Measurements from ENCODE around the gene GTF3C1.
"Not testable (repeated sequence)": the region's sequence is repeated elsewhere in the genome, so short reads cannot be mapped to it uniquely, and the experiment has no call there.

Gene GTF3C1, protein sequence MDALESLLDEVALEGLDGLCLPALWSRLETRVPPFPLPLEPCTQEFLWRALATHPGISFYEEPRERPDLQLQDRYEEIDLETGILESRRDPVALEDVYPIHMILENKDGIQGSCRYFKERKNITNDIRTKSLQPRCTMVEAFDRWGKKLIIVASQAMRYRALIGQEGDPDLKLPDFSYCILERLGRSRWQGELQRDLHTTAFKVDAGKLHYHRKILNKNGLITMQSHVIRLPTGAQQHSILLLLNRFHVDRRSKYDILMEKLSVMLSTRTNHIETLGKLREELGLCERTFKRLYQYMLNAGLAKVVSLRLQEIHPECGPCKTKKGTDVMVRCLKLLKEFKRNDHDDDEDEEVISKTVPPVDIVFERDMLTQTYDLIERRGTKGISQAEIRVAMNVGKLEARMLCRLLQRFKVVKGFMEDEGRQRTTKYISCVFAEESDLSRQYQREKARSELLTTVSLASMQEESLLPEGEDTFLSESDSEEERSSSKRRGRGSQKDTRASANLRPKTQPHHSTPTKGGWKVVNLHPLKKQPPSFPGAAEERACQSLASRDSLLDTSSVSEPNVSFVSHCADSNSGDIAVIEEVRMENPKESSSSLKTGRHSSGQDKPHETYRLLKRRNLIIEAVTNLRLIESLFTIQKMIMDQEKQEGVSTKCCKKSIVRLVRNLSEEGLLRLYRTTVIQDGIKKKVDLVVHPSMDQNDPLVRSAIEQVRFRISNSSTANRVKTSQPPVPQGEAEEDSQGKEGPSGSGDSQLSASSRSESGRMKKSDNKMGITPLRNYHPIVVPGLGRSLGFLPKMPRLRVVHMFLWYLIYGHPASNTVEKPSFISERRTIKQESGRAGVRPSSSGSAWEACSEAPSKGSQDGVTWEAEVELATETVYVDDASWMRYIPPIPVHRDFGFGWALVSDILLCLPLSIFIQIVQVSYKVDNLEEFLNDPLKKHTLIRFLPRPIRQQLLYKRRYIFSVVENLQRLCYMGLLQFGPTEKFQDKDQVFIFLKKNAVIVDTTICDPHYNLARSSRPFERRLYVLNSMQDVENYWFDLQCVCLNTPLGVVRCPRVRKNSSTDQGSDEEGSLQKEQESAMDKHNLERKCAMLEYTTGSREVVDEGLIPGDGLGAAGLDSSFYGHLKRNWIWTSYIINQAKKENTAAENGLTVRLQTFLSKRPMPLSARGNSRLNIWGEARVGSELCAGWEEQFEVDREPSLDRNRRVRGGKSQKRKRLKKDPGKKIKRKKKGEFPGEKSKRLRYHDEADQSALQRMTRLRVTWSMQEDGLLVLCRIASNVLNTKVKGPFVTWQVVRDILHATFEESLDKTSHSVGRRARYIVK (N-terminal part only)
- 160 to 162 reads per million in 2 donors for total RNA-seq

DNA sequence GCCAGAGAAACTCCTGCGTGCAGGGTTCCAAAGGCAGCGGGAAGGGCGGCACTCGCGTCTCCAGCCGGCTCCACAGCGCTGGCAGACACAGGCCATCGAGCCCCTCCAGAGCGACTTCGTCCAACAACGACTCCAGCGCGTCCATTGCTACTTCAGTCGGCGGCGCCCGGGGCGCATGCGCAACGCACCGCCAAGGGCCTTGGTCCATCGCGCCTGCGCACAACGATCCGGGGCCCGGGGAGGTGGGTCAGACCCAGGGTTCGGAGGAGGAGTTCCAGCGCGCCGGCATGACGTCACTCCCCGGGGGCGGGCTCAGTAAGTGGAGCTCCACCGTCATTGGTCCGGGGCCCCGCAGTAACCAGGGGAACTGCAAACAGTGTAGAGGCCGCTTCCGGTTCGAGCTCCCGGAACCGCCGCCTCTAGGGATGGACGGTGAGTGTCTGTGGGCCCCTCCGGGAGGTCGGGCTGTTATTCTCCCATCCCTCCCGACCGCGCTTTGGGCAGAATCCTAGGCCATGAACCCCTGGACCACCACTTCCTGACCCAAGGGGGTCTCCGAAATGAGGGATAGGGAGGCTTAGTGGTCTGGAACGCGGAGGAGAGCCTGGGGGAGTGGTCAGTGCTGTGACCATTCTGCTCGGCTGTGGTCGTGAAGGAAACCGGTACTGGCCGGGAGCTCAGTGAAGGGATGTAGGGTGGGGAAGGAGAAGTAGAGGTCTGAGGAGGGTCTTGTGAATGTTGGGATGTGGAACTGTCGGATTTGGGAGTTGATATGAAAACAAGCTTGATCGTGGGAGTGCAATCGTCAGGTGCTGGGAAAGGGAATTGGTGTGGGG, at the start of gene GTF3C1, which contains the start of gene KATNIP:
Gene GTF3C1, minus strand, starts transcription at position 168 of the 836 bp plus-strand sequence. Its CDS starts 23 bp downstream, at position 145.
Gene KATNIP, plus strand, starts transcription at position 399 of the 836 bp plus-strand sequence. Its CDS starts 27 bp downstream, at position 426.
- peak; percentile 100 for DNase-seq

DNA sequence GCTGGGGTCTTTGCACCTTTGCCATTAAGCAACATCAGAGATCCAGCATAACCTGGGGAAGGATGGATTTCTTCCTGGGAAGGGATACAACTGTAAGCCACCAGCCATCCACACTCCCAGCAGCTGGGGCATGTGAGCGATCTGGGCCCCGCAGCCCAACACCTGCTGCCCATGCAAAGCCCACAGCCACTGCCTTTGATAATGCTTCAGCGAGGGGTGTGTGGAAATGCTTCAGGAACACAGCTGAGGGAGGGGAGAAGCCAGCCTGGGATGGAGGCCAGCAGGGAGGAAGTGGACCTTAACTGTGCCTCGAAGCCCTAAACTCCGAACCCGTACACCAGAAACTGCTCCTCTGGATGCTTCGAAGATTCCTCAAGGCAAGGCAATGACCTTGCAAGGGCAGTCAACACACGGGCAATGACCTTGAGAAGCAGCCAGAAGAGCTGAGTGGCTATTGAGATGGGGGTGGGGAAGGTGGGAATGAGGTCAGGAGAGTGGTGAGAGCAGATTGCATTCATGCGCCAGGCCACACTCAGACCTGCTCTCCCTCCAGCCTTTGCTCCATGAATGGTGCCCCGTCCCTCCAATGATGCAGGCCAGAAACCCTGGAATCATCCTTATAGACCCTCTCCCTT, 49.3 kb upstream of the GTF3C1 start:
- DNase-seq, result no peak

- no peak for DNase-seq
Measured at GRCh38 chr16:27598220-27598619, 48.5 kb upstream of the GTF3C1 start.

- DNase-seq, result no peak
Measured at GRCh38 chr16:27597361-27597760, 47.6 kb upstream of the GTF3C1 start.

- no peak for DNase-seq
Measured at GRCh38 chr16:27596411-27596810, 46.7 kb upstream of the GTF3C1 start.

- no peak for DNase-seq
Measured at GRCh38 chr16:27595993-27596392, 46.3 kb upstream of the GTF3C1 start.

DNA sequence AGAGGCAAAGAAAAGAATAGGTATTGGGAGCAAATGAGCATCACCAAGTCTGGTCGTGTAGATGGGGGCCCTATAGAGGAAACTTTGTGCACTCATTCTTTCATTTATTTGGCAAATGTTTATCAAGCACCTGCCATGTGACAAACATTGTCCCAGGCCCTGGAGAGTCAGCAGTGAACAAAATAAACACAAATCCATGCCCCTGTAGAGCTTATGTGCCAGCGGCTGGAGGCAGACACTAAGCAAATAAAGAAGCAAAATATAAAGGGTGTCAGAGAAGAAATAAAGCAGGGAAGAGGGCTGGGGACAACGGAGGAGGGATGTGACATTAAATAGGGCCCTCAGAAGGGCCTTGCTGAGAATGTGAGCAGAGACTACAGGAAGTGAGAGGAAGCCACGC, 45.8 kb upstream of the GTF3C1 start:
- DNase-seq, result no peak

- no peak for DNase-seq
Measured at GRCh38 chr16:27591837-27592236, 42.1 kb upstream of the GTF3C1 start.

- DNase-seq, result no peak
Measured at GRCh38 chr16:27588057-27588456, 38.3 kb upstream of the GTF3C1 start.

GRCh38 chr16:27586711-27587110, 37.0 kb upstream of the GTF3C1 start:
- no peak for DNase-seq

- no peak for DNase-seq
Measured at GRCh38 chr16:27585200-27585599, 35.5 kb upstream of the GTF3C1 start.

- no peak for DNase-seq
Measured at GRCh38 chr16:27583634-27584033, 33.9 kb upstream of the GTF3C1 start.

DNA sequence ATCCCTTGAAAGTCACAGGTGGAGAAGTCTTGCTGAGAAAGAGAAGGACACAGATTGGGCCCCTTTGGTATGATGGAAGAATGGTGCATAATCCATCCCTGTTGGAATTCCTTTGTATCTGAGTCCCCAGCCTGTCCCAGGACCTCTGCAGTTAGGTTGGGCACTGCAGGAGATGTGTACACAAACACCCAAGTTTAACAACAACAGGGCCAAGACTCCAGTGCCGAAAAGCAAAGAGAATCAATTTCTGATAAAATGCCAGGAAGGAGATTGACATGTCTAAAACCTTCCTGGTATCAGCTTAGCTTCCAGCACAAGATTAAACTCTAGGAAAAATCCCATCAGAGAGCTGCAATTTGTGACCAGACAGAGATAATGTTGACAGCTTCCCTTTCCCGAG, 33.2 kb upstream of the GTF3C1 start:
- DNase-seq, result no peak

GRCh38 chr16:27579087-27579980, 29.6 kb upstream of the GTF3C1 start:
- DNase-seq, result no peak

DNA sequence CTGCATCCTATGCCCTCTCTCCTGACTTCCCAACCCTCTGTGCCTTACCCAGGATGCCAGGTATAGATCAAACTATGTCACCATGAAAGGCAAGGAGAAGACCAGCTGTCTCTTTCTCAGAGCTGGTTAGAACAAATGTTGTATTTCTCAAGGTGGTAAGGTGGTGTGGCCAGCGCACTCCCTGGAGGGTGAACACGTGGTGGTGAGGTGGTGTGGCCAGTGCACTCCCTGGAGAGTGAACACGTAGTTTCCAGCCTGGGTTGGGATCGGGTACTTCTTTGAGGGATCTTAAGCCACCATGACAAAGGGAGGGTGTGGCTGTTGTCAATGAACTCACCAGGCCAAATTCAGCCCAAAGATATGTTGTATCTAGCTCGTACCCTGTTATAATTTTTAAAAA, 27.0 kb upstream of the GTF3C1 start:
- no peak for DNase-seq

- no peak for DNase-seq
Measured at GRCh38 chr16:27572711-27573110, 23.0 kb upstream of the GTF3C1 start.

DNA sequence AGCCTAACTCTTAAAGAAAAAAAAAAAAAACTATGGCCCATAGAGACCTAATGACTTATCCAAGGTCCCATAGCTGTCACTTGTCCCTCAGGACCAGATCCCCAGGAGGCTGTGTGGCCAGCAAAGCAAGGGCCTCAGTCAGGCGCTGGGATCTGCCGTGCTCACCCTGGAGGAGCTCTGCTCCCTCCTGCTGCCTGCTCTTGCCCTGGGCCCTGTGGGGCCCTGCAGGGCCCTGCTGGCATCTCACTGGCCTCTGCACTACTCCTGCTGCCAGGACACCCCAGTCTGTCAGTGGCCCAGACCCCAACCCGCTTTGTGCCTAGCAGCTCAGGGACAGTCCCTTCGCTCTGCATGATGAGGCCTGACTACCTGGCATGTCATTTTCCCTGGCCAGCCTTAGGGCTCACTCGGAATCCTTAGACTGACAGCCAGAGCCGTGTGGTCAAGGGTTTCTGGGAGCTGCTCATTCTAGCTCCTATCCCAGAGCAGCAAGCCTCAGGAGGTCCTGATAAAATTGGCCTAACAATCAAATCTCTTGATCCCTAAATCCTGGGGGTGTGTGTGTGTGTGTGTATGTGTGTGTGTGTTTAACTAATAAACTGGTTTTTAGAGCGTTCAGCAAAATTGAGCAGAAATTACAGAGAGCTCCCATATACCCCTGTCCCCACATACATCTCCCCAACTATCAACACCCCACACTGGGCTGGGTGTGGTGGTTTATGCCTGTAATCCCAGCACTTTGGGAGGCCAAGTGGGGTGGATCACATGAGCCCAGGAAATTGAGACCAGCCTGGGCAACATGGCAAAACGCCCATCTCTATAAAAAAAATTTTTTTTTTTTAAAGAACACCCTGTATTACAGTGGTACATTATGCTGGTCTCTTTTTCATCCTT, 22.0 kb upstream of the GTF3C1 start:
- DNase-seq, result no peak

DNA sequence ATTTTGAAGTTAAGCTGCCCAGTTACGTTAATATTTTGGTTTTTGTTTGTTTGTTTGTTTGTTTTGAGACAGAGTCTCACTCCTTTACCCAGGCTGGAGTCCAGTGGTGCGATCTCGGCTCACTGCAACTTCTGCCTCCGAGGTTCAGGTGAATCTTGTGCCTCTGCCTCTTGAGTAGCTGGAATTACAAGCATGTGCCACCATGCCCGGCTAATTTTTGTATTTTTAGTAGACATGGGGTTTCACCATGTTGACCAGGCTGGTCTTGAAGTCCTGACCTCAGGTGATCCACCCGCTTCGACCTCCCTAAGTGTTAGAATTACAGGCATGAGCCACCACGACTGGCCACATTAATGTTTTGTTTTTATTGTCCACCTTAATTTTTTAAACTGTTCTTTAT, 21.3 kb upstream of the GTF3C1 start:
- DNase-seq, result not testable (repeated sequence)

DNA sequence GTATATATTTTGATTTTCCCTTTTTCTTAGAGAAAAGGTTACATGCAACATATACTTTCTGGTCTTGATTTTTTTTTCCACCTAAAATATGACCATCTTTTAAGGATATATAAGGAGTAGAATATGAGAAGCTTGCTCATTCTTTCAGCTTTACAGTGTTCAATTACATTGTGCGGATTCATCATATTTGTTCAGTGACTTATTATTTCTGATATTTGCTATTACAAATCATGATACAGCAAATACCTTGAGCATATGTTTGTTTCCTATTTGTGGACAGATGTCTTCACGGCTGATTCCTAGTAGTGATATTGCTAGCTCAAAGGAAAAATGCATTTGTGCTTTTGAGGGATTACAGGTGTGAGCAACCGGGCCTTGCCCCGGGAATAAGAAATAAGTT, 18.4 kb upstream of the GTF3C1 start:
- DNase-seq, result no peak

All from activated gamma-delta T cell (primary cell).